NT2/D1 (cell line): ENCODE measurements around the gene BLACAT1.
"Not testable (repeated sequence)": the region's sequence is repeated elsewhere in the genome, so short reads cannot be mapped to it uniquely, and the experiment has no call there.

Experiments
- YY1 ChIP-seq: IDR thresholded peaks from 2 replicates; pipeline ENCODE4 v1.6.1; 2011; ENCODE audit not compliant: insufficient read length, insufficient read depth
- ZNF274 ChIP-seq: IDR thresholded peaks from 2 replicates; pipeline ENCODE4 v1.6.1; 2011; ENCODE audit warnings: mild to moderate bottlenecking, low read depth, low read length

GRCh38 chr1:205432692-205433091 is 23.2 kb downstream of the BLACAT1 start:
- TF ChIP-seq ZNF274, YY1: not testable (repeated sequence)
